Body of pancreas (tissue), 4 donors: Measurements from ENCODE around the gene DHRS4. TPM values are rescaled to one million over a fixed set of nuclear protein-coding genes. Genes with fewer than 3 reads are reported as not detected.

ENCODE experiments used
- ATAC-seq: fragments of 150-250 bp; one replicate; pipeline ENCODE4 v1.9.1; 2016
- DNase-seq, 4 donors: peaks; one replicate each; pipeline ENCODE4 v3.0.0-alpha.2; 2019
- H3K27ac ChIP-seq, 4 donors: fragments of 200-600 bp; sonication (generic); 1 replicate in 3 of 4; 2 replicates in 1 of 4; pipeline versions ENCODE4 v1.5.1 to v1.6.1; 2016 to 2019; ENCODE audit warnings: mild to moderate bottlenecking in 1 of 4, mixed read lengths in 1 of 4, moderate library complexity in 1 of 4
- H3K27me3 ChIP-seq, 2 donors: fragments of 200-600 bp; sonication (generic); one replicate each; pipeline ENCODE4 v1.6.0; 2016; ENCODE audit warnings: mild to moderate bottlenecking in 1 of 2
- H3K36me3 ChIP-seq, 2 donors: fragments of 200-600 bp; sonication (generic); replicated peaks in 1 of 2; 2 replicates each; pipeline ENCODE4 v1.5.1; 2016; ENCODE audit warnings: low read depth in 2 of 2; ENCODE audit not compliant: insufficient read depth in 1 of 2
- H3K4me1 ChIP-seq: fragments of 200-600 bp; sonication (generic); one replicate; pipeline ENCODE4 v1.6.0; 2016
- H3K4me3 ChIP-seq, 2 donors: fragments of 200-600 bp; sonication (generic); 1 replicate in 1 of 2; 2 replicates in 1 of 2; pipeline ENCODE4 v1.5.1; 2016 to 2019
- H3K9me3 ChIP-seq, 3 donors: fragments of 200-600 bp; sonication (generic); 1 replicate in 2 of 3; 2 replicates in 1 of 3; pipeline ENCODE4 v1.5.1; 2016
- CTCF ChIP-seq, 7 experiments: fragments of 450-650 bp in 4 of 7; fragments of 200-600 bp in 3 of 7; sonication (generic) in 3 of 7; IDR thresholded peaks; one replicate each; pipeline ENCODE4 v1.5.1; 2016 to 2019; ENCODE audit warnings: antibody characterized with exemption in 7 of 7
- POLR2A ChIP-seq, 3 donors: fragments of 450-650 bp; IDR thresholded peaks; one replicate each; pipeline ENCODE4 v1.6.1; 2016; ENCODE audit warnings: antibody characterized with exemption in 3 of 3, mild to moderate bottlenecking in 2 of 3
- WGBS, 2 donors: methylation state at CpG; one replicate each; pipeline ENCODE4 v1.1.5; 2017; 5-methylcytosine and 5-hydroxymethylcytosine counted together
- intact Hi-C: fragments of 100-400 bp; cut with DNase I; formaldehyde crosslinking; loops from one replicate; pipeline ENCODE4 v1.15.1; 2023
- total RNA-seq, 2 donors: library from RNA; depleted of rRNA; stranded (reverse); fragments of >200 nt; gene quantifications; one replicate each; pipeline ENCODE4 v1.1.0, GENCODE V29; 2016

DHRS4 gene
- total RNA-seq, 2 donors from 2014 or later, result 18.4 to 45.5 TPM

- TF ChIP-seq CTCF (IDR thresholded peaks at IDR 0.05) (no peak), POLR2A (IDR thresholded peaks at IDR 0.05) (no peak)
- peaks cover 60% of the 10 kb centered on the region for H3K4me1 ChIP-seq
- no peaks in the 10 kb centered on the region for H3K9me3 ChIP-seq
- 46 to 48% methylated on average over 2 of the region's 2 CpGs for WGBS, 2 donors
- H3K27me3 ChIP-seq, result no peaks in the 10 kb centered on the region
- DNase-seq, result no peak
- intact Hi-C loops, result loop anchor here (10.0 kb wide), 1 partner anchor 352 kb away; no protein-coding TSS in a partner anchor
- no peak overlapping the region for H3K27ac ChIP-seq
- H3K4me3 ChIP-seq, result no peak overlapping the region
- no peaks in the 10 kb centered on the region for H3K36me3 ChIP-seq
- ATAC-seq, result no peak
Measured at GRCh38 chr14:23937203-23937602, 16.4 kb upstream of the DHRS4 start.

GRCh38 chr14:23938823-23939222 lies 14.7 kb upstream of the DHRS4 start:
- intact Hi-C loops, result loop anchor here (10.0 kb wide), 1 partner anchor 354 kb away; no protein-coding TSS in a partner anchor
- no peaks in the 10 kb centered on the region for H3K27me3 ChIP-seq
- no peak overlapping the region for H3K4me3 ChIP-seq
- ATAC-seq (no peak), DNase-seq (no peak)
- 44 to 50% methylated on average over 1 of the region's 1 CpG for WGBS, 2 donors
- no peaks in the 10 kb centered on the region for H3K36me3 ChIP-seq
- H3K9me3 ChIP-seq, result no peaks in the 10 kb centered on the region
- H3K4me1 ChIP-seq, result peaks cover 70% of the 10 kb centered on the region
- TF ChIP-seq POLR2A (IDR thresholded peaks at IDR 0.05), result no peak
- no peak for TF ChIP-seq CTCF (IDR thresholded peaks at IDR 0.05)
- H3K27ac ChIP-seq, result no peak overlapping the region

GRCh38 chr14:23939607-23940326 lies 13.8 kb upstream of the DHRS4 start:
- intact Hi-C loops, result loop anchor here (10.0 kb wide), 1 partner anchor 355 kb away; no protein-coding TSS in a partner anchor
- ATAC-seq (no peak), DNase-seq (no peak)
- H3K27ac ChIP-seq, result no peak overlapping the region
- no peaks in the 10 kb centered on the region for H3K27me3 ChIP-seq
- WGBS, 2 donors, result 59 to 69% methylated on average over 3 of the region's 3 CpGs
- no peak overlapping the region for H3K4me3 ChIP-seq
- H3K4me1 ChIP-seq, result peaks cover 79% of the 10 kb centered on the region
- no peaks in the 10 kb centered on the region for H3K9me3 ChIP-seq
- H3K36me3 ChIP-seq, result no peaks in the 10 kb centered on the region
- TF ChIP-seq CTCF (IDR thresholded peaks at IDR 0.05) (no peak), POLR2A (IDR thresholded peaks at IDR 0.05) (no peak)

GRCh38 chr14:23941230-23941629 lies 12.3 kb upstream of the DHRS4 start:
- Histone ChIP-seq H3K27ac (peak overlapping the region in 1 of 4 donors; percentile 23), H3K4me3 (no peak overlapping the region), H3K27me3 (no peaks in the 10 kb centered on the region), H3K36me3 (no peaks in the 10 kb centered on the region), H3K9me3 (no peaks in the 10 kb centered on the region), H3K4me1 (peaks cover 65% of the 10 kb centered on the region)
- intact Hi-C loops, result no loop called here
- no peak for DNase-seq
- TF ChIP-seq POLR2A (IDR thresholded peaks at IDR 0.05) (no peak), CTCF (IDR thresholded peaks at IDR 0.05) (no peak)
- 34 to 71% methylated on average over 3 of the region's 3 CpGs for WGBS, 2 donors
- ATAC-seq, result no peak

- ATAC-seq, result no peak
- TF ChIP-seq POLR2A (IDR thresholded peaks at IDR 0.05), result no peak
- no peak for TF ChIP-seq CTCF (IDR thresholded peaks at IDR 0.05)
- intact Hi-C loops, result no loop called here
- H3K36me3 ChIP-seq, result no peaks in the 10 kb centered on the region
- DNase-seq, result no peak
- no peaks in the 10 kb centered on the region for H3K9me3 ChIP-seq
- H3K27me3 ChIP-seq, result no peaks in the 10 kb centered on the region
- H3K27ac ChIP-seq, result peak overlapping the region in 1 of 4 donors; percentile 23
- no peak overlapping the region for H3K4me3 ChIP-seq
- peaks cover 60% of the 10 kb centered on the region for H3K4me1 ChIP-seq
Measured at GRCh38 chr14:23941669-23942068, 11.9 kb upstream of the DHRS4 start.
